H9 (cell line): ENCODE results near the gene COL18A1. TPM values are rescaled to one million over a fixed set of nuclear protein-coding genes. Genes with fewer than 3 reads are reported as not detected.

Experiments used
- DNase-seq: peaks from one replicate; pipeline ENCODE4 v3.0.0-alpha.2; 2017
- H2AFZ ChIP-seq: one replicate; pipeline ENCODE4 v1.6.1; 2013; ENCODE audit warnings: mild to moderate bottlenecking, low read length, control low read depth, moderate library complexity
- H2AK5ac ChIP-seq: 2 replicates; pipeline ENCODE4 v1.6.1; 2013; ENCODE audit warnings: low read length, control low read depth, mixed read lengths; ENCODE audit not compliant: insufficient read length
- H2BK120ac ChIP-seq: one replicate; pipeline ENCODE4 v1.6.1; 2013; ENCODE audit warnings: low read depth, mild to moderate bottlenecking, low read length, control low read depth, inconsistent platforms; ENCODE audit not compliant: poor library complexity, severe bottlenecking
- H2BK12ac ChIP-seq: 2 replicates; pipeline ENCODE4 v1.6.1; 2013; ENCODE audit warnings: low read length, control low read depth, mixed read lengths, low read depth; ENCODE audit not compliant: insufficient read length
- H2BK15ac ChIP-seq: 2 replicates; pipeline ENCODE4 v1.6.1; 2013; ENCODE audit warnings: low read depth, low read length, control low read depth
- H2BK20ac ChIP-seq: one replicate; pipeline ENCODE4 v1.6.1; 2013; ENCODE audit warnings: low read depth, mild to moderate bottlenecking, low read length, control low read depth, inconsistent platforms; ENCODE audit not compliant: poor library complexity, severe bottlenecking
- H2BK5ac ChIP-seq: 2 replicates; pipeline ENCODE4 v1.6.1; 2013; ENCODE audit warnings: low read length, control low read depth, mixed read lengths; ENCODE audit not compliant: insufficient read length
- H3K14ac ChIP-seq: 2 replicates; pipeline ENCODE4 v1.6.1; 2013; ENCODE audit warnings: low read length, control low read depth; ENCODE audit not compliant: insufficient read depth
- H3K18ac ChIP-seq: 2 replicates; pipeline ENCODE4 v1.6.1; 2013; ENCODE audit warnings: low read depth, mild to moderate bottlenecking, mixed read lengths, low read length, control low read depth; ENCODE audit not compliant: insufficient read length
- H3K23ac ChIP-seq: 2 replicates; pipeline ENCODE4 v1.6.1; 2013; ENCODE audit warnings: low read length, control low read depth, mixed read lengths, low read depth; ENCODE audit not compliant: insufficient read length
- H3K23me2 ChIP-seq: 2 replicates; pipeline ENCODE4 v1.6.1; 2013; ENCODE audit warnings: low read depth, mild to moderate bottlenecking, mixed read lengths, low read length, control low read depth; ENCODE audit not compliant: insufficient read length, poor library complexity, severe bottlenecking
- H3K27ac ChIP-seq: 2 replicates; pipeline ENCODE4 v1.5.1; 2013; ENCODE audit warnings: low read length, control low read depth, mixed read lengths, low read depth; ENCODE audit not compliant: insufficient read length
- H3K27me3 ChIP-seq: 2 replicates; pipeline ENCODE4 v1.6.1; 2013; ENCODE audit warnings: low read length, control low read depth, inconsistent platforms; ENCODE audit not compliant: insufficient read depth
- H3K4ac ChIP-seq: 2 replicates; pipeline ENCODE4 v1.6.1; 2013; ENCODE audit warnings: low read depth, mild to moderate bottlenecking, control low read depth, inconsistent platforms, low read length, moderate library complexity
- H3K4me1 ChIP-seq: 2 replicates; pipeline ENCODE4 v1.6.1; 2013; ENCODE audit warnings: low read length, control low read depth, inconsistent platforms; ENCODE audit not compliant: insufficient read depth
- H3K4me2 ChIP-seq: 2 replicates; pipeline ENCODE4 v1.6.1; 2013; ENCODE audit warnings: low read length, control low read depth, mixed read lengths; ENCODE audit not compliant: insufficient read length, insufficient read depth
- H3K56ac ChIP-seq: 2 replicates; pipeline ENCODE4 v1.6.1; 2013; ENCODE audit warnings: low read depth, mild to moderate bottlenecking, mixed read lengths, low read length, control low read depth; ENCODE audit not compliant: insufficient read length
- H3K79me1 ChIP-seq: 2 replicates; pipeline ENCODE4 v1.6.1; 2013; ENCODE audit warnings: low read depth, mild to moderate bottlenecking, moderate library complexity, low read length, control low read depth, inconsistent platforms; ENCODE audit not compliant: insufficient read depth, poor library complexity, severe bottlenecking
- H3K79me2 ChIP-seq: 2 replicates; pipeline ENCODE4 v1.6.1; 2013; ENCODE audit warnings: low read length, control low read depth, inconsistent platforms; ENCODE audit not compliant: insufficient read depth
- H3K9ac ChIP-seq: 2 replicates; pipeline ENCODE4 v1.6.1; 2013; ENCODE audit warnings: low read length, control low read depth, mixed read lengths; ENCODE audit not compliant: insufficient read length; ENCODE audit errors: extremely low read depth
- H3K9me3 ChIP-seq: one replicate; pipeline ENCODE4 v1.6.1; 2013; ENCODE audit warnings: low read depth, low read length, inconsistent platforms; ENCODE audit not compliant: control insufficient read depth
- H3T11ph ChIP-seq: one replicate; pipeline ENCODE4 v1.6.1; 2013; ENCODE audit warnings: mild to moderate bottlenecking, low read length, control low read depth, inconsistent platforms
- H4K20me1 ChIP-seq: one replicate; pipeline ENCODE4 v1.6.1; 2013; ENCODE audit not compliant: control insufficient read depth, insufficient read length, insufficient read depth
- H4K5ac ChIP-seq: 2 replicates; pipeline ENCODE4 v1.6.1; 2013; ENCODE audit warnings: low read depth, mild to moderate bottlenecking, mixed read lengths, low read length, control low read depth; ENCODE audit not compliant: insufficient read length
- H4K8ac ChIP-seq: replicated peaks from 2 replicates; pipeline ENCODE4 v1.6.1; 2013; ENCODE audit warnings: low read length, control low read depth, mixed read lengths, low read depth; ENCODE audit not compliant: insufficient read length
- H4K91ac ChIP-seq: 2 replicates; pipeline ENCODE4 v1.6.1; 2013; ENCODE audit warnings: low read depth, mild to moderate bottlenecking, moderate library complexity, mixed read lengths, low read length, control low read depth; ENCODE audit not compliant: insufficient read length
- H3K27ac Mint-ChIP-seq, 3 experiments: 2 replicates in 2 of 3; 3 replicates in 1 of 3; pipeline ENCODE4 v1.8.0; 2020 to 2021; ENCODE audit warnings: mixed read lengths in 3 of 3, mild to moderate bottlenecking in 1 of 3, moderate library complexity in 1 of 3
- H3K27me3 Mint-ChIP-seq: 2 replicates; pipeline ENCODE4 v1.8.0; 2021; ENCODE audit warnings: low read depth, mild to moderate bottlenecking, moderate library complexity, mixed read lengths
- H3K36me3 Mint-ChIP-seq, 3 experiments: 2 replicates in 2 of 3; 3 replicates in 1 of 3; pipeline ENCODE4 v1.8.0; 2020 to 2021; ENCODE audit warnings: low read depth in 3 of 3, mixed read lengths in 3 of 3; ENCODE audit not compliant: insufficient read depth in 1 of 3
- H3K4me1 Mint-ChIP-seq, 2 experiments: 2 replicates each; pipeline ENCODE4 v1.8.0; 2020; ENCODE audit warnings: mixed read lengths in 2 of 2
- H3K4me3 Mint-ChIP-seq, 2 experiments: 2 replicates in 1 of 2; 3 replicates in 1 of 2; pipeline ENCODE4 v1.8.0; 2020 to 2021; ENCODE audit warnings: mild to moderate bottlenecking in 2 of 2, mixed read lengths in 2 of 2, moderate library complexity in 1 of 2
- H3K9me3 Mint-ChIP-seq, 2 experiments: 2 replicates in 1 of 2; 3 replicates in 1 of 2; pipeline ENCODE4 v1.8.0; 2020; ENCODE audit warnings: mild to moderate bottlenecking in 2 of 2, mixed read lengths in 2 of 2, moderate library complexity in 1 of 2
- WGBS: extraction: QIAGEN DNeasy Blood & Tissue Kit; methylation state at CpG from one replicate; pipeline ENCODE4 v1.1.7; 2013; ENCODE audit warnings: missing lambda C conversion rate, low lambda C conversion rate, mixed read lengths; ENCODE audit not compliant: insufficient read length; ENCODE audit errors: extremely low coverage; 5-methylcytosine and 5-hydroxymethylcytosine counted together
- total RNA-seq: library from RNA; stranded (reverse); gene quantifications from 2 replicates; pipeline ENCODE4 v1.2.1, GENCODE V29; 2021
- TF ChIP-seq, protein P1 (sequence below): fragments of 200-600 bp; sonication (generic); conservative IDR thresholded peaks from 3 replicates; pipeline ENCODE4 v1.8.0; 2021; ENCODE audit warnings: antibody characterized with exemption, mild to moderate bottlenecking

Gene COL18A1
- total RNA-seq, 1 experiment from 2014 or later, result 232 TPM

DNA sequence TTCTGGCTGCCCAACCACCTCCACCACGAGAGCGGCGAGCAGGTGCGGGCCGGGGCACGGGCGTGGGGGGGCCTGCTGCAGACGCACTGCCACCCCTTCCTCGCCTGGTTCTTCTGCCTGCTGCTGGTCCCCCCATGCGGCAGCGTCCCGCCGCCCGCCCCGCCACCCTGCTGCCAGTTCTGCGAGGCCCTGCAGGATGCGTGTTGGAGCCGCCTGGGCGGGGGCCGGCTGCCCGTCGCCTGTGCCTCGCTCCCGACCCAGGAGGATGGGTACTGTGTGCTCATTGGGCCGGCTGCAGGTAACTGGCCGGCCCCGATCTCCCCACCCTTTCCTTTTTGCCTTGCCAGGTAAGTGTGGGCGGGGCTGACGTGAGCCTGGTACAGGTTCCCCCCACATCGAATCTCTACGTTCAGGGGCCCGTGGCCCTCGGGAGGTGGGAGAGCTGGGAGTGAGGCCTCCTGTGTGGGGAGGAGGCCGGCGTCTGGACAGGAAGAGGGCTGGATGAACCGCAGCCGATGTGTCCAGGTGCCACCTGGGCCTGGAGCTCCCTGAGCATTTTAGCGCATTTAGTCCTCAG is 51.7 kb downstream of the COL18A1 start:
- no peak overlapping the region for H3T11ph ChIP-seq

More for the DNA sequence above, 51.7 kb downstream of the COL18A1 start:
- Histone ChIP-seq H4K20me1 (no peaks in the 10 kb centered on the region), H3K27ac (no peak overlapping the region), H3K4me1 (no peaks in the 10 kb centered on the region), H3K56ac (no peak overlapping the region), H2BK20ac (no peak overlapping the region), H2BK5ac (no peak overlapping the region), H3K4me2 (no peak overlapping the region), H4K5ac (no peak overlapping the region), H2BK120ac (no peak overlapping the region), H4K8ac (no peak overlapping the region), H4K91ac (no peak overlapping the region), H2AK5ac (no peak overlapping the region), H3K18ac (no peak overlapping the region), H3K9ac (no peak overlapping the region), H2BK12ac (no peak overlapping the region), H3K9me3 (no peaks in the 10 kb centered on the region), H3K4ac (no peak overlapping the region), H3K14ac (no peak overlapping the region), H3K79me2 (peaks cover 9% of the 10 kb centered on the region; the same call in 1 of the 2 replicates), H3K79me1 (peaks cover 2% of the 10 kb centered on the region), H3K23ac (no peak overlapping the region), H2AFZ (no peak overlapping the region), H3K27me3 (no peaks in the 10 kb centered on the region), H2BK15ac (no peak overlapping the region), H3K23me2 (no peaks in the 10 kb centered on the region)
- H3K4me3 Mint-ChIP-seq, result no peak overlapping the region
- H3K27ac Mint-ChIP-seq, result no peak overlapping the region
- WGBS, result no CpG with 5 or more reads among the region's 38 CpGs
- H3K27me3 Mint-ChIP-seq, result no peaks in the 10 kb centered on the region
- TF ChIP-seq, protein P1, sequence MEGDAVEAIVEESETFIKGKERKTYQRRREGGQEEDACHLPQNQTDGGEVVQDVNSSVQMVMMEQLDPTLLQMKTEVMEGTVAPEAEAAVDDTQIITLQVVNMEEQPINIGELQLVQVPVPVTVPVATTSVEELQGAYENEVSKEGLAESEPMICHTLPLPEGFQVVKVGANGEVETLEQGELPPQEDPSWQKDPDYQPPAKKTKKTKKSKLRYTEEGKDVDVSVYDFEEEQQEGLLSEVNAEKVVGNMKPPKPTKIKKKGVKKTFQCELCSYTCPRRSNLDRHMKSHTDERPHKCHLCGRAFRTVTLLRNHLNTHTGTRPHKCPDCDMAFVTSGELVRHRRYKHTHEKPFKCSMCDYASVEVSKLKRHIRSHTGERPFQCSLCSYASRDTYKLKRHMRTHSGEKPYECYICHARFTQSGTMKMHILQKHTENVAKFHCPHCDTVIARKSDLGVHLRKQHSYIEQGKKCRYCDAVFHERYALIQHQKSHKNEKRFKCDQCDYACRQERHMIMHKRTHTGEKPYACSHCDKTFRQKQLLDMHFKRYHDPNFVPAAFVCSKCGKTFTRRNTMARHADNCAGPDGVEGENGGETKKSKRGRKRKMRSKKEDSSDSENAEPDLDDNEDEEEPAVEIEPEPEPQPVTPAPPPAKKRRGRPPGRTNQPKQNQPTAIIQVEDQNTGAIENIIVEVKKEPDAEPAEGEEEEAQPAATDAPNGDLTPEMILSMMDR, result no peak
- peaks cover 22 to 29% (median 28%) of the 10 kb centered on the region in 3 experiments for H3K36me3 Mint-ChIP-seq
- peaks cover 3 to 10% of the 10 kb centered on the region in 2 experiments for H3K9me3 Mint-ChIP-seq
- DNase-seq, result no peak
- H3K4me1 Mint-ChIP-seq, result peaks cover 6 to 10% of the 10 kb centered on the region in 2 experiments
